Activated naive CD8-positive, alpha-beta T cell treated with anti-CD3 and anti-CD28 coated beads, Interleukin-2, amount 10 ng/mL, durations not matched to agents 7 days and 5 days (primary cell): ENCODE results near the gene IGLL5. TPM values are rescaled to one million over a fixed set of nuclear protein-coding genes. Genes with fewer than 3 reads are reported as not detected.

Experiments
- ATAC-seq: fragments of 150-1000 bp; cut with Tn5 transposase; one replicate; pipeline ENCODE4 v1.10.0; 2021; ENCODE audit warnings: low read depth, moderate library complexity
- POLR2A ChIA-PET: fragments of 350-600 bp; sonication (Branson Sonifier 250); formaldehyde crosslinking; loops from one replicate; lab custom pipeline; 2021; ENCODE audit warnings: antibody characterized with exemption; lab: Charles Lee
- DNase-seq: peaks from one replicate; pipeline ENCODE4 v3.0.0; 2021
- H3K27ac Mint-ChIP-seq: one replicate; pipeline ENCODE4 v1.8.0; 2022; ENCODE audit warnings: mild to moderate bottlenecking, mixed read lengths
- H3K27me3 Mint-ChIP-seq: one replicate; pipeline ENCODE4 v1.8.0; 2022; ENCODE audit warnings: mild to moderate bottlenecking, moderate library complexity, mixed read lengths
- H3K36me3 Mint-ChIP-seq: one replicate; pipeline ENCODE4 v1.8.0; 2021; ENCODE audit warnings: mild to moderate bottlenecking, mixed read lengths
- H3K4me1 Mint-ChIP-seq: one replicate; pipeline ENCODE4 v1.8.0; 2021; ENCODE audit warnings: mixed read lengths
- H3K4me3 Mint-ChIP-seq: one replicate; pipeline ENCODE4 v1.8.0; 2022; ENCODE audit warnings: mild to moderate bottlenecking, moderate library complexity, mixed read lengths
- H3K9me3 Mint-ChIP-seq: one replicate; pipeline ENCODE4 v1.8.0; 2021; ENCODE audit warnings: mixed read lengths
- total RNA-seq, 2 experiments: library from RNA; stranded (reverse); gene quantifications; one replicate each; pipeline ENCODE4 v1.2.3, GENCODE V29; 2021

Gene IGLL5
- total RNA-seq, 2 experiments from 2014 or later: not detected

DNA sequence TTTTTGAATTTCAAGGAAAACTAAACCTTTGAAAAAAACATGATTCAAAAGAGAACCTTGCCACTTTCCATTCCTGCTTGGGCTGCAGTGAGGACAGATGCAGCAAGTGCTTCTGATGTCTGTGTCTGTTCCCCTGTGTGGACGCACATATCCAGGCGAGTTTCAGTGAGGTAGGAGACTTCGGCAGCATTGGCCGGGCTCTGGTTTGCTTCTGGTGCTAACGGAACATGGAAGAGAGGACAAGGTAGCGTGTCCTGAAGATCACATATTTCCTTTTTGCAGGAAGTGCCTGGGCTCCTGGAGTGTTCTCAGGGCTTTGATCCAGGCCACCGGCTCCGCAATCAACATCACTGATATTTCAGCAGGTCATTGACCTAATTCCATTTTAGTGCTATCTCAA, 33.1 kb upstream of the IGLL5 start:
- peaks cover 28% of the 10 kb centered on the region for H3K27me3 Mint-ChIP-seq
- no peak overlapping the region for H3K4me3 Mint-ChIP-seq
- H3K4me1 Mint-ChIP-seq: no peaks in the 10 kb centered on the region
- DNase-seq: no peak
- POLR2A ChIA-PET: no interaction called here
- no peak for ATAC-seq
- no peak overlapping the region for H3K27ac Mint-ChIP-seq
- H3K9me3 Mint-ChIP-seq: no peaks in the 10 kb centered on the region
- no peaks in the 10 kb centered on the region for H3K36me3 Mint-ChIP-seq

DNA sequence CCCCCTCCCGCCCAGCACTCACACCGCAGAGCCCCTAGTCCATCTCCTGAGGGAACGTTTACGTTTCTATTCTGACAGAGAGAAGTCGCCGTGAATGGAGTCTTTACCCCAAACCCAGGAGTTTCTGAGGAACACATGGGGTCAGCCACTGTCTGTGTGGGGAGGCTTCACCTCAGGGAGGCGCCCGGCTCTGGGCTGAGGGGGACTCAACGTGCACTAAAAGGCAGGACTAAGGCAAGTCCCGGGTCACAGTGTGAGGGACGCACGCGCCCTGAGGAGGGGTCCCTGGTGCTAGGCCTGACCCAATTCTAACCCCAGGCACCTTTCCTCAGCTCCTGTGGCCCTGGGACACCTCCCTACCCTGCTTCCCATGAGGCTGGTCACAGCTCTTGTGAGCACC, 32.5 kb upstream of the IGLL5 start:
- peaks cover 33% of the 10 kb centered on the region for H3K27me3 Mint-ChIP-seq
- POLR2A ChIA-PET: interaction anchor here (0.8 kb wide), 1 partner anchor 43 kb away, joined by 3 read pairs; no protein-coding TSS in a partner anchor

DNA sequence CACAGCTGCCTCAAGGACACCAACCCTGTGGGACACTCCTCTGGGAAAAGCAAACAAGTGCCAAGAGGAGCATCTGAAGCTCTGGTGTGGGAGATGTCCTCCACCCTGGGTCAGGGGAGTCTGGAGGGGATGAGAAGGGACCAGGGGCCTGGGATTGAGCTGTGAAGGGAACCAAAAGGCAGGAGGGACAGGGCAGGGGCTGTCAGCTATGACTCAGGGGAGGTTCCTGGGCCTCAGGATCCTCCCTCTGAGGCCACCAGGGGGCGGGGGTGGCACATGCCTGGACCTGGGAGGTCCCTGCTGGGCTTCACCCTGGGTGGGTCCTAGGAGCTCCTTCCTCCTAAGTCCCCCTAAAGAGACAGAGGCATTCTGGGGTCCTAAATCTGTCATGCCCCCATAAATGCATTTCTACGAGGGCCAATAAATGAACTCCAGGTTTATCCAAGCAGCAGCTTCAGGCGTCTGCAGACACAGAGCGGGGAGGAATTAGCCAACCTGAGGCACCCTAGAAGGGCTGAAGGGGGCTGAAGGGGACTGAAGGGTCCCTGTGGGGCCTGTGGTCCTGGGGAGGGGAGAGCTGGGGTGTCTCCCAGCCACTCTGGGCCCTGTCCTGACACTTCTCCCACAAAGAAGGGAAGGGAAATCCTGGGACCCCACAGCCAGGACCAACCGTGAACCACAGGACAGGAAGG, 31.9 kb upstream of the IGLL5 start:
- ATAC-seq: peak; percentile 87
- POLR2A ChIA-PET: interaction anchor here (0.8 kb wide), 1 partner anchor 43 kb away, joined by 3 read pairs; no protein-coding TSS in a partner anchor
- H3K4me1 Mint-ChIP-seq: no peaks in the 10 kb centered on the region

More for the DNA sequence above, 32.5 kb upstream of the IGLL5 start:
- H3K4me3 Mint-ChIP-seq: no peak overlapping the region
- no peak for DNase-seq
- no peaks in the 10 kb centered on the region for H3K4me1 Mint-ChIP-seq
- H3K9me3 Mint-ChIP-seq: no peaks in the 10 kb centered on the region
- no peak overlapping the region for H3K27ac Mint-ChIP-seq
- H3K36me3 Mint-ChIP-seq: no peaks in the 10 kb centered on the region
- ATAC-seq: no peak

DNA sequence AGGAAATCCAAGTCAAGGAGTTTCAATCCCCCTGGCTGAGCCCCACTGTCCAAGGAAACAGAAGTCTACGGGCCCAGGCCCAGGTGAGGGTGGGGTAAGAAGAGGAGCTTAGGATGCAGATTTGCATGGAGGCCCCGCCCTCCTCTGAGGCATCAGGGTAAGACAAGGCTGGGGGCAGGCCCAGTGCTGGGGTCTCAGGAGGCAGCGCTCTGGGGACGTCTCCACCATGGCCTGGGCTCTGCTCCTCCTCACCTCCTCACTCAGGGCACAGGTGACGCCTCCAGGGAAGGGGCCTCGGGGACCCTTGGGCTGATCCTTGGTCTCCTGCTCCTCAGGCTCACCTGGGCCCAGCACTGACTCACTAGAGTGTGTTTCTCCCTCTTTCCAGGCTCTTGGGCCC, 31.3 kb upstream of the IGLL5 start:
- Mint-ChIP-seq H3K4me1 (no peaks in the 10 kb centered on the region), H3K9me3 (no peaks in the 10 kb centered on the region), H3K27me3 (peaks cover 42% of the 10 kb centered on the region), H3K4me3 (no peak overlapping the region), H3K36me3 (no peaks in the 10 kb centered on the region), H3K27ac (no peak overlapping the region)
- ATAC-seq (no peak), DNase-seq (no peak)
- POLR2A ChIA-PET: no interaction called here

More for the DNA sequence above, 31.9 kb upstream of the IGLL5 start:
- Mint-ChIP-seq H3K4me3 (no peak overlapping the region), H3K36me3 (no peaks in the 10 kb centered on the region), H3K9me3 (no peaks in the 10 kb centered on the region), H3K27ac (no peak overlapping the region), H3K27me3 (peaks cover 37% of the 10 kb centered on the region)
- DNase-seq: peak; percentile 66

DNA sequence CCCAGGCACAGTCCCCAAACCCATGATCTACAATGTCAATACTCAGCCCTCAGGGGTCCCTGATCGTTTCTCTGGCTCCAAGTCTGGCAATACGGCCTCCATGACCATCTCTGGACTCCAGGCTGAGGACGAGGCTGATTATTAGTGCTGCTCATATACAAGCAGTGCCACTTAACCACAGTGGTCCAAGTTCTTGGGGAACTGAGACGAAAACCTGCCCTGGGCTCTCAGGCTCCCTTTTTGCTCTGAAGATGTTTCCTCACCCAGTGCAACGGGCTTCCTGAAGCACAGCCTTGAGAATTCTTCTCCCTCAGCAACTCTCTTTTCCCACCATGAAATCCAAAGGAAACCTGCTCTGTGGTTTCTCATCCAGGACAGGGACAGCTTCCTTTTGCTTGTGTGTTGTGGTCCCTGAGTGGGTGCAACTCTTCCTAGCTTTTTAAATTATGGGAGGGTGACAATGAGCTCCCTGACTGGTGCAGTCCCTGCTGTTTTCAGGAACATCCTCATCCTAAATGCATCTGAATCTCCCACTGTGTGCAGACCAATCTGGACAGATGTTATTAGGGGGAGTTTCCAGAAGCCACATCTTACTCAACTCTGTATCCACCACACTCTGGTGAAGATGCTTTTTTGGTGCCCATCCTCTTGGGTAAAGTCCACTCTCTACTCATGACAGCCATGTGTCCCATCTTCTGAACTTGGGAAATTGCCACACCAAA, 30.6 kb upstream of the IGLL5 start:
- H3K27me3 Mint-ChIP-seq: peaks cover 40% of the 10 kb centered on the region
- no peak for DNase-seq
- POLR2A ChIA-PET: no interaction called here
- no peak for ATAC-seq
- no peaks in the 10 kb centered on the region for H3K36me3 Mint-ChIP-seq
- H3K27ac Mint-ChIP-seq: no peak overlapping the region
- H3K4me1 Mint-ChIP-seq: no peaks in the 10 kb centered on the region
- H3K9me3 Mint-ChIP-seq: no peaks in the 10 kb centered on the region
- H3K4me3 Mint-ChIP-seq: no peak overlapping the region

DNA sequence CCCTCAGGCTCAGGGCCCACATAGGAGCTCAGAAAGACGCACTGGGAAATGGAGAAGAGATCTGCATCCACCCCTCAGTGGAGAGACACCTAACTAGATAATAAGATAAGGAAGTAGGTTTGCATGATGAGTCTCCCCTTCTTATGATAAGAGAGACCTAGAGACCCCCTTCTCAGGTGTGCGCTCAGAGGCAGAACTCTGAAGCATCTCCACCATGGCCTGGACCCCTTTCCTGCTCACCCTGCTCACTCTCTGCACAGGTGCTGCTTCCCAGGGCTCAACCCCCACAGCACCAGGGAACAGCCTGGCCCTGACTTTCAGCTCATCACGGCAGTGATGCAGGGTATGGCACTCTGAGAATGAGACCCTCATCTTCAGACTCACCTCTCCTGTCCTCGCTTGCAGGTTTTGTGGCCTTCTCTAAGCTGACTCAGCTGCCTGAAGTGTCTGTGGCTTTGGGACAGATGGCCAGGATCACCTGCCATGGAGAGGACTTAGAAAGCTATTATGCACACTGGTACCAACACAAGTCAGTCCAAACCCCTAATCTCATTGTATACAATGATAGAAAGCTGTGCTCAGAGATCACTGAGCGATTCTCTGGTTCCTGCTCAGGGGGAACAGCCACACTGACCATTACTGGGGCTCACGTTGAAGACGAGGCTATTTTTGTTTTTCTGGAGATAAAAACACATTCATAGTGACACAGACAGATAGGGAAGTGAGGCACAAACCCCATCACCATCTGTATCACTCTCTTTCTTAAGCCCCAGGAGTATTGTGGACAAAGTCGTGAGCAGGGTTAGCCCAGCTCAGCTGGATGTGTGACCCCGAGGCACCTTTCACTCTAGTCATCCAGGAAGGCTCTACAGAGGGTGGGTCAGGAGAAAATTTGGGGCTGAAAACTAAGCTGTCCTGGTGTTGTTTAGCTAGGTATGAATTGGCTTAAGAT, 29.7 kb upstream of the IGLL5 start:
- POLR2A ChIA-PET: no interaction called here
- no peak overlapping the region for H3K27ac Mint-ChIP-seq

DNA sequence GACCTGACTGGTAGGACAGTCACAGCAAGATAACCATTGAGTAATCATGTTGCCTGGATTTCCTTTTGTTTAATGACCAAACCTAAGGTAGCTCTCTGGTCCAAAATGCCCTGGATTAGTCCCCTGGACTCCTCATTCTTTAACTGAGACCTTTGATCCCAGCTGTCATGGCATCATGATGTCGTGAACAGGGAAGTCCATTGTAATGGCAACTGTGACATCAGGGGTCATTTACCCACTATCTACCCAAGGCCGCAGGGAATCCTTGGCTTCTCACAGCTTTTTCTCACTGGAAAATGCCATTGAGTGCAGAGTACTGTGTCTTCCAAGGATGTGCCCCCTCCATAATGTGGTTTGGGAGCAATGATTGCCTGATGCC, 29.1 kb upstream of the IGLL5 start:
- DNase-seq (no peak), ATAC-seq (no peak)
- Mint-ChIP-seq H3K4me1 (peaks cover under 1% of the 10 kb centered on the region), H3K27ac (no peak overlapping the region), H3K4me3 (no peak overlapping the region), H3K9me3 (no peaks in the 10 kb centered on the region), H3K27me3 (peaks cover 30% of the 10 kb centered on the region), H3K36me3 (no peaks in the 10 kb centered on the region)
- POLR2A ChIA-PET: no interaction called here

More for the DNA sequence above, 29.7 kb upstream of the IGLL5 start:
- no peak for ATAC-seq
- no peaks in the 10 kb centered on the region for H3K36me3 Mint-ChIP-seq
- peaks cover 36% of the 10 kb centered on the region for H3K27me3 Mint-ChIP-seq
- no peak overlapping the region for H3K4me3 Mint-ChIP-seq
- H3K9me3 Mint-ChIP-seq: no peaks in the 10 kb centered on the region
- H3K4me1 Mint-ChIP-seq: no peaks in the 10 kb centered on the region
- DNase-seq: no peak

DNA sequence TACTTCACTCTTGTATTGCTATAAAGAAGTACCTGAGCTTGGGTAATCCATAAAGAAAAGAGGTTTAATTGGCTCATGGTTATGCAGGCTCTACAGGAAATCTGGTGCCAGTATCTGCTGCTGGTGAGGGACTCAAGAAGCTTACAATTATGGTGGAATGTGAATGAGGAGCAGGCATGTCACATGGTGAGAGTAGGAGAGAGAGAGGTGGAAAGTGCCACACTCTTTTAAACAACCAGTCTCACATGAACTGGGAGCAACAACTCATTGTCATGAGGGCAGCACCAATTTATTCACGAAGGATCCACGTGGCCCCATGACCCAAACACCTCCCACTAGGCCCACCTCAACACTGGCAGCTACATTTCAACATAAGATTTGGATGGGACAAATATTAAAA, 24.6 kb upstream of the IGLL5 start:
- peaks cover 44% of the 10 kb centered on the region for H3K27me3 Mint-ChIP-seq
- H3K36me3 Mint-ChIP-seq: no peaks in the 10 kb centered on the region
- POLR2A ChIA-PET: no interaction called here
- no peaks in the 10 kb centered on the region for H3K9me3 Mint-ChIP-seq
- peaks cover 24% of the 10 kb centered on the region for H3K4me1 Mint-ChIP-seq
- DNase-seq (no peak), ATAC-seq (no peak)
- H3K27ac Mint-ChIP-seq: no peak overlapping the region
- no peak overlapping the region for H3K4me3 Mint-ChIP-seq

DNA sequence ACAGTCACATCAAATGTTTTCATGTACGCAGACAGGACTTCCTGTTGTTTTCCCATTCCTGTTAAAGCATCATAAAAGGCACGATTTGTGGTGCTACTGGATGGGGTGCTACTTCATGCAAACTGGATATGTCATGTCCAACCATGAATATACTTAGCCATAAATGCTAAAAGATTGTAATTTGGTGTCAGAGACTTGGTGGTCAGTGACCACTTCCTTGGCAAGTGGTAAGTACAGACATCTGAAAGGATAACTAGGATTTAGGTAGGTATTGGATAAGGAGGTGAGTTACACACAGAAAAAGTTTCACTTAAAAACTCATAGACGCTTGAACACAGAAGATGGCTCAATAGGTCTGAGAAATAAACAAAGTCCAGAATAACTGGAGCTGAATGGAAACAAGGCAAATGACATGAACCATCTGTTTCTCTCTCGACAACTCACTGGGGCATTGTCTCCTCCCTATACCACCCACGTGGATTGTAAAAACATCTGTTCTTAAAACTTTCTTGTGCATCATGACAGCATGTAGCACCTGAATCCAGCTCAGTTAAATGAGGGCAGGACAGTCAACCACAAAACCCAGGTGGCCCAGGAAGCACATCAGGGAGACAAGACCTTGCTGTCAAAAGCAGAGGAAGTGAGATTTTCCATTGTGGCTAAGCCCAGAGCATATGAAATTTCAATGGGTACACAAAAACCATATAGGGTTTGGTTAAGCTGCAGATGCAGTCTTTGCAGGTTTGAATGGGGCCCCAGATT, 22.1 kb upstream of the IGLL5 start:
- Mint-ChIP-seq H3K36me3 (no peaks in the 10 kb centered on the region), H3K4me3 (peak overlapping the region; percentile 44), H3K27me3 (peaks cover 49% of the 10 kb centered on the region), H3K9me3 (no peaks in the 10 kb centered on the region), H3K27ac (no peak overlapping the region), H3K4me1 (peaks cover 25% of the 10 kb centered on the region)
- POLR2A ChIA-PET: interaction anchor here (1.1 to 1.2 kb wide), 2 partner anchors 19 to 46 kb away, joined by 3 read pairs; no protein-coding TSS in a partner anchor
- DNase-seq: no peak
- ATAC-seq: peak; percentile 63

DNA sequence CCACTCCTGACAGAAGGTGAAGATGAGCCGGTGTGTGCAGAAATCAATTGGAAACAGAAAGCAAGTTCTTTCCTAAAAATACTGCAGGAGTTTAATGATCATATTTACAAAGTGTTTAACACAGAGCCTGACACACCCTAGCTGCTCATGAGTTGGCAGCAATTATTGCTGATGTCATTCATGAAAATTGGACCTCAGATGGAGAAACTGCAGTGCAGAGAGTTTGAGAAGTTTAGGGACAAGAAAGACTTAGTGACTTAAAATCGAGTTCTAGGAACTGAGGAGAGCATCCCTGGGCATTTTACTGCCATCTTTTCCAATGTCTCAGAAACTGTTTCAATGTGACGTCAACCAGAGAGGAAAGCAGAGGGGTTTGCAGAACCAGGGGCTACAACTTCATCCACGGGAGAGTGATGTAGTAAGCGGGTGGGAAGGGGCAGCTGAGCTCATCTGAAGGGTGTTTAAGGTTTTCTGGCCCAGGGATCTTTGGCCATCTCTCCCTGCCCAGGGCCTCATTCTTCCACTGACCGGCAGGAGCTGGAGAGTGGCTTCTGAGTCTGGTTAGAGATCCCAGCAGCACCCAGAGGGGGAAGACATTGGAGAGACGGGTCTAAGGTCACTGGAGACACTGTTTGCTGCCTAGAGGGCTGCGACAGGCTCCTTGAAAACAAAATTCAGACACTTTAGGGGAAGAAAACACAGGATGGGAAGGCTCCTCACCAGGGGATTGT, 21.1 kb upstream of the IGLL5 start:
- no peak for DNase-seq
- Mint-ChIP-seq H3K9me3 (no peaks in the 10 kb centered on the region), H3K36me3 (no peaks in the 10 kb centered on the region), H3K4me3 (no peak overlapping the region), H3K27me3 (peaks cover 48% of the 10 kb centered on the region), H3K4me1 (peaks cover 27% of the 10 kb centered on the region), H3K27ac (no peak overlapping the region)
- no peak for ATAC-seq
- POLR2A ChIA-PET: interaction anchor here (1.2 kb wide), 1 partner anchor 48 kb away, joined by 3 read pairs; no protein-coding TSS in a partner anchor

DNA sequence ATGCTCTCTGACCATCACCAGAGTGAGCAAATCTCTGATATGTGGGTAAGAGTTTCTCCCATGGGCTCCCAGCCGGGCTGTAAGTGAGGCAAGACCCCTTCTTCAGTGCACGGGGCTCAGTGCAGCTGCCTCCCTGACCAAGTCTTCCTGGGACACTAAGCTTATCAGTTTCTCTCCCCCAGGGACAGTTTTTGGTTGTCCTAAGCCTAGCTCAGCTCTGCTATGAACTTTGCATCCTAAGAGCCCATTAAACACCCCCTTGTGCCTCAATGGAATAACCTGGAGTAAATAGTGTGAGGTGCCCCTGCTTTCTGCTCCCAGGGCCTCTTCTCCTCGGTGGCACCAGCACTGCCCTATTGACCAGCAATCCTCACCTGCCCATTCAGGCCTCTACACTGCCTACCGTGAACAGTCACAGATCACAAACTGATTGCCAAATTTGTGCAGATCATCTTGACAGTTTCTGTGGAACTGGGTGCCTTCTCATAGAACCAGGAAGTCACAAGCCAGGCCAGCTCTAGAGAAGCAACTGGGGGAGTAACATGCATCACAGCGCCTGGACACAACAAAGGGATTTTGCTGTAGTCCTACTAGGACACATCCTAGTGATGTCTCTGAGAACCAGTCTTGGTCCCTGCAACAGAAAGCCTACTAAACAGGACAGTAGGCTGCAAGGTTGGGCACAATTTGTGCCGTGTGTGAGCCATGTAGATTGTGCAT, 19.5 kb upstream of the IGLL5 start:
- Mint-ChIP-seq H3K4me1 (peaks cover 27% of the 10 kb centered on the region), H3K4me3 (no peak overlapping the region), H3K27ac (no peak overlapping the region), H3K9me3 (no peaks in the 10 kb centered on the region), H3K27me3 (peaks cover 50% of the 10 kb centered on the region), H3K36me3 (no peaks in the 10 kb centered on the region)
- no peak for ATAC-seq
- no peak for DNase-seq
- POLR2A ChIA-PET: no interaction called here
